Right ventricle myocardium inferior (tissue), 1 donor: Measurements from ENCODE around the gene BUB1. TPM values are rescaled to one million over a fixed set of nuclear protein-coding genes. Genes with fewer than 3 reads are reported as not detected.
A peak's percentile ranks its signal among the peaks of the same experiment; 100 is the strongest.
"Not testable (repeated sequence)": the region's sequence is repeated elsewhere in the genome, so short reads cannot be mapped to it uniquely, and the experiment has no call there.

ENCODE experiments used
- ATAC-seq: fragments of 200-7000 bp; cut with Tn5 transposase; one replicate; pipeline ENCODE4 v1.9.1; 2020; ENCODE audit warnings: mild to moderate bottlenecking, moderate library complexity
- DNase-seq: peaks from one replicate; pipeline ENCODE4 v3.0.0; 2021; ENCODE audit errors: missing footprints
- intact Hi-C: fragments of 100-400 bp; cut with DNase I; formaldehyde crosslinking; loops from one replicate; pipeline ENCODE4 v1.11.0; 2022
- long read RNA-seq: library from polyadenylated mRNA; unstranded; transcript quantifications from one replicate; pipeline ENCODE4 v2.0.0, GENCODE V29; 2021
- total RNA-seq: library from RNA; stranded (reverse); fragmentation: NEBNext Ultra II Directional; extraction: Animal tissue kit (Norgen Biotek cat#: 25700); gene quantifications from one replicate; pipeline ENCODE4 v1.2.1, GENCODE V29; 2021
- donor health status: DM: no; HTN: yes; CAD: no; lungs with severe emphysema.

The BUB1 gene
- 0.87 TPM for total RNA-seq
- long read RNA-seq: 0 reads

DNA sequence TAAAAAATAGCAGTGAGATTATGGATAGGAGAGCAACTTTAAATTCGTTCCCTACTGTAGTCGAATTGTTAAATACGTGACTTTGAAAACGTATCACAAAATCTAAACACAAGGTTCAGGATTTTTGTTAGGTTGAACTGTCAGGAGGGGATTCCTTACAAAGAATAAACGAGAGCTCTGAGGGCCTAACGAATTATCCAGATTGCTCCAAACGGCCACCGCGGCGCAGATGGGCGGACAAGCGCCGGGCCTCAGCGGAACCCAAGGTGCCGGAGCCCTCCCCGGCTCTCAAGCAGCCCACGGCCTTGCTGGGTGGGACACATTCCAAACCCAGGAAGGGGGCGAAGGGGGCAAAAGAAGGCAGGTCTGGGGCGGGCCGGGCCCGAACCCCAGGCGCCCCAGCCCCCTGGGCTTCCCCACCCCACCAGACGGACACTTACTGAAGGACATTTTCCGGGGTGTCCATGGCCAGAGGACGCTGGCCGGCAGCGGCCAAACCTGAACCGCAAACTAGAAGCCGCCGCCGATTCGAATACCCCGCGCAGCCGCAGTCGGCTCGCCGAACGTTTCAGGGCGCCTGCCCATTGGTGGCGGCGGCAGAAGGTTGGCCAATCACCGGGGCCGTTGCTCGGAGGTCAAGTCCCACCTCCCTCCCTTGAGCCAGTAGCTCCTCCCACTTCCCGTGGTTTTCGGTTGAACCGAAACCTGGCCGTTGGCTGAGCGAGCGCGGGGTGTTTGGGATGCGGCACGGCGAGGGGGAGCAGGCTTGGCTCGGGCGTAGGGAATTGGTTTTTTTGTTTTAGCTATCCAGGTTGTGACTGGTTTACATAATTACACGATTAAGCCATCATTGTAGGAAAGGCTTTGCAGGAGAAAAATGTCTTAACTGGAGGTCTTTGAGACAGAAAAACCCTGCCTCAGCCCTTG lies at the start of gene BUB1:
BUB1 (minus strand) TSS at position 534 of the 927 bp plus-strand sequence; CDS start at position 466, 68 bp downstream.
- intact Hi-C loops: loop anchor here (5.0 kb wide), 1 partner anchor 80 kb away; no protein-coding TSS in a partner anchor
- DNase-seq: peak; percentile 98
- peak; percentile 99 for ATAC-seq

DNA sequence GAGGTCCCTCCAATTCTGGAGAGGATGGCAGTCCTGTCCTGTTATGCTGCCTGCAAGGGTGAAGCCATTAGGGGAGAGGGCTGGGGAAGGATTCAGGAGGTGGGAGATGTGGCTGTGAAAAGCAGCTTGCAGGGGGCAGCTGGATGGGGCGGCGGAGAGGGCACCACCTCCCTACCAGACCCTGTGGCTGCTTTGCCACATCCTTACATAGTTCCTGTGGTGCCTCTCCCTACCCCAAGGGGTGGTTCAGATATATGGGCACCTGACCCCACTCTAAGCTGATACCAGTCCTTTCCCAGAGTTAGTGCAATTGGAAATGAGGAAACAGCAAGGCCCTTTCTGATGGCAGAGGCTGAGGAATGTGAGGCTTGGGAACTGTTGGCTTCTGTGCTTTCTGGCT lies 48.4 kb upstream of the BUB1 start:
- intact Hi-C loops: no loop called here
- DNase-seq: no peak
- ATAC-seq: no peak

DNA sequence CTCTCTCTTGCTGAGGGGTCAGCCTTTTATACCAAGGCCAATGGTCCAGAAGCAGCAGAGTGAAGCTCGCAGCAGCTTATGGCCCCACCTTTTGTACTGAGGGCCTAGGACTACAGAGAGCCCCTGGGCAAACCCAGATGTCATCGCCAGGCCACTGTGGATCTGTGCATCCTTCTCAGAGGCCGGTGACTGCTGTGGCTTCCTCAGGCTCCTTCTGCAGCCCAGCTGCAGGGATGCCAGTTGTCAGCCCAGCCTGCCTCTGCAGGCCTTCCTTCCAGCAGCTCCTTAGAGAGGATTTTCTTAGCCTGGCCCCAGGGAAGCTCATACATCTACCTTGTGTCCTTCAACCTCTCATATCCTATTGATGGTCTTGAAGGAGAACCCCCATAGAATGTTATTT lies 48.0 kb upstream of the BUB1 start:
- intact Hi-C loops: no loop called here
- DNase-seq (no peak), ATAC-seq (no peak)

DNA sequence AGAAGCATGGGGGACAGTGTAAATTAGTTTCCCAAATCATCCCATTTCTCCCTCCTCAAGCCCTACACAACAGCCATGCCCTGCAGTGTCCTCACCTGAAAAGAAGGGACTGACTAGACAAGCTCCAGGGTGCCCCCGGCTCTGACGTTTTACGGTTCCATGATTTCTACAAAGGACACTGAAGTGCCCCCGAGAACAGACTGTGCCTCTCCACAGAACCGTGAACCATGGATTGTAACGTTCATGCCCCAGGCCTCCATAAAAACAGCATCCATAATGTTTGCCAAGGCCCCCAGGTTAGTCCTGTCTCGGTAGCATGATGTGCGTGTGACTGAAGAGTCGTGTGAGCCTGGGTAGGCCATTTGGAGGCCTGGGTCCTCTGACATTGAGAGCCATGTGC lies 47.5 kb upstream of the BUB1 start:
- intact Hi-C loops: no loop called here
- DNase-seq: no peak
- ATAC-seq: no peak

DNA sequence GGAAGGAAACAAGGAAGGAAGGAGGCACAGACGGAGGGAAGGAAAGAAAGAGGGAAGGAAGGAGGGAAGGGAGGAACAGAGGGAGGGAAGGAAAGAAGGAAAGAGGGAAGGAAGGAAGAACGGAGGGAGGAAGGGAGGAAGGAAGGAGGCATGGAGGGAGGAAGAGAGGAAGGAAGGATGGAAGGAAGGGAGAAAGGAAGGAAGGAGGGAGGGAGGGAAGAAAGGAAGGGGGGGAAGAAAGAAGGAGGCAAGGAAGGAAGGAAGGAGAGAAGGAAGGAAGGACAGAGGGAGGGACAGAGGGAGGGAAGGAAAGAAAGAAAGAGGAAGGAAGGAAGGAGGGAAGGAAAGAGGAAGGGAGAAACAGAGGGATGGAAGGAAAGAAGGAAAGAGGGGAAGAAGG lies 47.0 kb upstream of the BUB1 start:
- DNase-seq: no peak
- intact Hi-C loops: no loop called here
- ATAC-seq: no peak

DNA sequence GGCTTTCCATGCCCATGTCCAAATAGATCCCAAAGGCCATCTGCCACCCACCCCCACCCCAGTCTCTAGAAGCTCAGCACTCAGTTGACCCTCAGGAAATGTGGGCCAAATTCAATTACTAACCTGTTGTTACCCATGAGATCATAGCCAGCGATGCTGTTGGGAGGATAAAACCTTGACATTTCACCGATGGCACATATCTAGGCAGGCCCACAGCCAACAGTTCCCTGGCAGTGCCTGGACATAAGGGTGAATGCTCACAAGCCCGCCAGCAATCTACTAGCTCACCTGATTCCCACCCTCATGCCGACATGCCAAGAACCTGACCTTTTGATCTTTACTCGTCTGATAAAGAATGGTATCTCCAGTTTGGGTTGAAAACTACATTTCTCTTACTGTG lies 42.7 kb upstream of the BUB1 start:
- DNase-seq: no peak

DNA sequence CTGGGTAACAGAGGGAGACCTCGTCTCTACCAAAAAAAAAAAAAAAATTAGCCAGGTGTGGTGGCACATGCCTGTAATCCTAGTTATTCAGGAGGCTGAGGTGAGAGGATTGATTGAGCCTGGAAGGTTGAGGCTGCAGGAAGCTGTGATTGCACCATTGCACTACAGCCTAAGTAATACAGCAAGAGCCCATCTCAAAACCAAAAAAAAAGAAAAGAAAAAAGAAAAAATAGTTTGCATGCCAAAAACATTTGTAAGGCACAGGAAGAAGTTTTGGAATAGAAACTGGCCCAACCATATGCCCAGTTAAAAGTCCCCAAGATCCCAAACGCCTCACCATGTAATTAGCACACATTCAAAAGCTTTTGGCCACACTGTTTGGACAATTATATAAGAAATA lies 41.1 kb upstream of the BUB1 start:
- ATAC-seq: no peak
- DNase-seq: no peak
- intact Hi-C loops: no loop called here

More for the DNA sequence above, 42.7 kb upstream of the BUB1 start:
- intact Hi-C loops: no loop called here
- ATAC-seq: peak; percentile 42

DNA sequence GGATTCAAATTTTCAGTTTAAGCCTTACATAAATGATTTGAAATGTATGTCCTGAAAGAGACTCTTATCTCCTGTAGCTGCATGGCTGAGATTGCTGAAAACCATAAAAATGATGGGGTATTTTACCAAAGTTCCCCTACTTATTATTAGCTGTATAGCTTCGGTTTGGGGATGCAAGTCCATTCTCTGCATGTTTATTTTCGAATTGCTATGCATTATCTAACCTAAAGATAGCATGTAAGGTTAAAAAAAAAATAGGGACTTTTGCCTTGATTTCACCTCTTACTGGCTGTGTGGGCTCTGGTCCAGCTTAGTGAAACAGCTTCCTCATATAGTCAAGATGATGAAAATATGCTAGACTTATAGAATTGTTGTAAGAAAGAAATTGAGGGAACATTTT lies 40.5 kb upstream of the BUB1 start:
- intact Hi-C loops: no loop called here
- DNase-seq (no peak), ATAC-seq (no peak)

DNA sequence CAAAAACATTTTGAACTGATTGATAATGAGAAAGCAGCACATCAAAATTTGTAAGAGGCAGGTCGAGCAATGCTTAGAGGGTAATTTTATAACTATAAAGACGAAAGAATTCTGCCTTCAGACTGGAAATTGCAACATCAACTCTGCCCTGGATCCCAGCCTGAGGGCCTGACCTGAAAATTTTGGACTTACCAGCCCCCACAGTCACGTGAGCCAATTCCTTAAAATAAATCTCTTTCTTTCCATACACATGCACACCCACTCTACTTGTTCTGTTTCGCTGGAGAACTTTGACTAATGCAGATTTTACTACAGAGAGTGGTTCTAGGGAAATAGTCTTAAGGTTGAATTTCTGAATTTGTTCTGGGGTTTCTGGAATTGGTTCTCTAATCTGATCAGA lies 39.9 kb upstream of the BUB1 start:
- DNase-seq: no peak
- intact Hi-C loops: no loop called here
- ATAC-seq: no peak

DNA sequence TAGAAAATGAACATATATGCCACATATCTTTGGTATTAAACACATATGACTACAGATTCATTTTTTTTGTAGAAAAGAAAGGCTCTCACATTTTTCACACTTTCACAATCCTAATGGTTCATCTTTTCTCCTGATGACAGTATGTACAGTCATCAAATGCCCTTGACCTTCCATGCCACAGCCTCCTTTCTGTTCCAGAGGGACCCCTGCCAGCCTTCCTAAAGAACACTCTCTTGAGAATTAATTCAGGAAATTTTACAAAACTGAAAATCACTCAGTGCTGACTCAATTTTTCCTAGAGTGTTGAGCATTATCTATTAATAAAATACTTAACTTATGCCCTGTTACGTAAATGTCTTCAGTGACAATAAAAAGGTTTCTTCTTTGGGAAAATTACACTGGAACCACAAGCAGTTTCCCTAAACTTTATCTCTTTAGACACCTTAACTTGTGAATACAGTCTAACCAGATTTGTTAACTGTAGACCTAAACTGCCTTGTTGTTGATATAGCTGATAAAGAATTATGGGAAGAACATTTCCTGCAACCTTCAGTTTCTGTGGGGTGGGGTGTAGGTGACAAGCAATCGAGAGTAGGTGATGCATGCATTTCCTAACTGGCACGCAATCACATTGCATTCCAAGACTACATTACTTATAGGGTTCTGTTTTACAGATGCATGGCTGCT lies 39.2 kb upstream of the BUB1 start:
- ATAC-seq: no peak
- DNase-seq: no peak
- intact Hi-C loops: no loop called here

DNA sequence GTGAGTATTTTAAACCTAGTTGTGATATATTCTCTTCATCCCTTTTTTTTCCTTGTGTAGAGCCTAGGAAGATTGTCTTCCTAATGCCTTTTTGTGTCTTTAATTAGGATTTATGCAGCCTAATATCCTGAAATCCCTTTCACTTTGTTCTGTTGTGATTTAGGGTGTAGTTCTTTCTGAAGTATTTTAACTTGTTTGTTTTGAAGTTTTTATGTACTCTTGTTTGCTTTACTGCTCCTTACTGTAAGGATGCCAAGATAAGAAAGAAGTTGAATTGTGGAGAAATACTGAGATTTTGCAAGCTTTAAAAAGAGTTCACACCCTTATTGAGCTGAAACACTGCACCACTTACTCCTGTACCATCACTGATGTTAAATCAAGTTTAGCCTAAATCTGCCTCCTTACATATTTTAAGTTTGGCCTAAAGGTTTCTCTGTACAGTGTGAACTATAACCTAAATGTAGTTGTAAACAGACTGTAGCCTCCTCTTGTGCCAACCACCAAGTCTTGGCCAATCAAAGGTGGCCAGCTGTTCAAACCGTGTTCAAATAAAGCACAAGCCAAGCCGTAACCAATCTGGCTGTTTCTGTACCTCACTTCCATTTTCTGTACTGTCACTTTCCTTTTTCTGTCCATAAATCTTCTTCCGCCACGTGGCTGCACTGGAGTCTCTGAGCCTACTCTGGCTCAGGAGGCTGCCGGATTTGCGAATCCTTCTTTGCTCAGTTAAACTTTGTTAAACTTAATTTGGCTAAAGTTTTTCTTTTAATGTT lies 36.8 kb upstream of the BUB1 start:
- DNase-seq (no peak), ATAC-seq (no peak)
- intact Hi-C loops: no loop called here

DNA sequence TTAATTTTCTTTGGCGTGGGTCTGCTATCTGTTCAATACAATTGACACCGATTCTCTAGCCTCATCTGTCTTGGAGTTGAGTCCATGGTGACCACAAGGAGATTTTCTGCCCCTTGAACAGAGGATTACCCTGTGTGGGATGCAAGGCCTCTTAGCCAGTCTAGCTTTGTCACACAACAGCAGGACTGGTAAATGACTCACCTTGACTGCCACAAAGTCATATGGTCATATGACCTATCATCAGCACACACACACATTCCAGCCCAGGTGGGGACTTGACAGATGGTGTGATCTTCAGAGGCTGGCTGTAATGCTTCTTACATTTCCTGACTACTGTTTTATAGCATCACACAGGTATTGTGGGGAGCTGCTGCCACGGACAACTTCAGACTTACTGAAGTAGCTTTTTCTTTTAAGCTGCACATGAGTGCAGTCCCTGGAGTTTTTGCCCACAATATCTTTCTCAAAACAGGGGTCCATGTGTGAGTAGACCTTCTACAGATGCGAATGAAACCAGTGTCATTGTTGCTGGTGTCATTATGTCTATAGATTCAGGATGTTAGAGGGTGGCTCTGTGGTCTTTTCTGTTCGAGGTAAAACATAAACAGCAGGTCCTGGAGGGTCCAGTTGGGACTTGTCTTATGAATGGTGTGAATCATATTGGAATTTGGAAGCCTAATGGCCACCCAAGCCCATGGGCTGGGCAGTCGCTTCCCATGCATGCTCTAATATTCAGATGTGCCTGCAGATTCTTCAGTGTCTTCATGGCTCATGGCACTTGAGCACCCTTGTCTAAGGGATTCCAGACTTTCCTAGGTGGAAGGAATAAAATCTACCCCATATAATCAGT lies 35.9 kb upstream of the BUB1 start:
- intact Hi-C loops: no loop called here
- ATAC-seq (no peak), DNase-seq (no peak)

DNA sequence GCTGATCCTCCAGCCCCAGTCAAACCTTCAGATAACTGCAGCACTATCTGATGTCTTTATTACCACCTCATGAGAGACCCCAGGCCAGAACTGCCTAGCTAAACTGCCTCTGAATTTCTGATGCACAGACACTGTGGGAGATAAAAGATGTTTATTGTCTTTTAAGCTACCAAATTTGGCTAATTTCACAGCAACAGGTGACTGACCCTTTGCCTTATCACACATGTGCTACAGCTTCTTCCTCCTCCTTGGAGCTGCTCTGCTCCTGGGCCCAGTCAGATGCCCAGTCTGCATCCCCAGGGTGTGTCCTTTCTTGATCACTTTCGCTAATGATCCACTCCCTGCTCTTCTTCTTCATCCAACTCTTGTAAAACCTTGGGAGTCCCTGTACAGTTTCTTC lies 34.9 kb upstream of the BUB1 start:
- DNase-seq (no peak), ATAC-seq (no peak)
- intact Hi-C loops: no loop called here

DNA sequence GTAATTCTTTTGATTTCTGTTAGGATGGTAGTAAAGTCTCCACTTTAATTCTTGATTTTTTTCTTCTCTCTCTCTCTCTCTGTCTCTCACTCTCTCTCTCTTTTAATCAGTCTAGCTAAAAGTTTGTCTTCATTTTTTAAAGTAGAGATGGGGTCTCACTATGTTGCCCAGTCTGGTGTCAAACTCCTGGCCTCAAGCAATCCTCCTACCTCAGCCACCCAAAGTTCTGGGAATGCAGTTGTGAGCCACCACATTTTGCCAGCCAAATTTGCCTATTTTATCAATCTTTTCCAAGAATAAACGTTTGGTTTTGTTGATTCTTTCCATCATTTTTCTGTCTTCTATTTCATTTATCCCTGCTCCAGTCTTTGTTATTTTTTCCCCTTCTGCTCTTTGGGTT lies 30.6 kb upstream of the BUB1 start:
- DNase-seq: no peak
- intact Hi-C loops: no loop called here
- ATAC-seq: no peak

DNA sequence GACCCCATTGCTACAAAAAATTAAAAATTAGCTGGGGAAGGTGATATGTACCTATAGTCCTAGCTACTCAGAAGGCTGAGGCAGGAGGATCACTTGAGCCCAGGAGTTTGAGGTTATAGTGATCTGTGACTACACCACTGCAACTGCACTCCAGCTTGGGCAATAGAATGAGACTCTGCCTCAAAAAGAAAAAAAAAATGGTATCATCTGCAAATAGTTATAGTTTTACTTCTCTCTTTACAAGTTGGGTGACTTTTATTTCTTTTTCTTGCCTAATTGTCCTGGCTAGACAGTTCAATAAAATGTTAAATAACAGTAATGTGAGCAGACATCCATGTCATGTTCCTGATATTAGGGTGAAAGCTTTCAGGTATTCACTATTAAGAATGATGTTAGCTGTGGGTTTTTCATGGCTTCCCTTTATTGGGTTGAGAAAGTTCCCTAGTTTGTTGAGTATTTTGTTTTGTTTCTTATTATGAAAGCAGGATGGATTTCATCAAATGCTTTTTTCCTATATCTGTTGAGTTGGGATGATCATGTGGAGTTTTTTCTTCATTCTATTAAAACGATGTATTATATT lies 29.6 kb upstream of the BUB1 start:
- no peak for DNase-seq
- intact Hi-C loops: no loop called here
- ATAC-seq: no peak

DNA sequence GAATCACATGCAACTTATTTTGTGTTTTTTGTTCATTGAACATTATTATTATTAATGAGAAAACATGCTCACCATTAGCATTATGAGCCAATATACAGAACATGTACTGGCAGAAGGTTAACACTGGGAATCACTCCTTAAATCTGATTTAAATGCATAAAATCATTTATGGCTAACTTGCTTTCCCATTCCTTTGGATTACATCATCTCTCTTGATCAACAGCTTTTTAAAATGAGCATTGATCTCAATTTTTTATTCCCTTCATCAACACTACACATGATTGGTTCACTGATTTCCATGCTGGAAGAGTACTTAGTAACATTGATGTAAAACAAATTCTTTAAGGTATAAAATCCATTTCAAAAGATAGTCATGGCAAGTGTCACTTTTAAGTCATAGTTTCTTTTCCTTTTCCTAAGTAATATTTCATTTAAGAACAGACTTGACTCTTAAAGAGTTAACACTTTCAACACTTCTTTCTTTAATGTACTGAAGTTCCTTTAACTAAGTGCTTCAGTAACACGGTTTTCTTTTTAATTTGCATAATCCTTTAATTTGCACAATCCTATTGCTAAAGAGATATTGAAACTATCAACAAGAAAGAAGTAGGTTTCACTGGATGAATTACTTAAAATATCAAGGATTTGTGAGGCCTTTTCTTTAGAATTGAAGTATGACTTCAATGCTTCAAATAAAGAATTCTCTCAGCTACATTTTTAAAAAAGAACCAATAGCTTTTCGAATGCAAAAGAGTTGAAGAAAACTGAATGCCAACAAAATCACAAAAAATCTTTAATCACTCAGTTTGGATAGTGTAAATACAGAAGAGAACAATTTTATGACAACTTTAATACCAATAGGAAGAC lies 24.9 kb upstream of the BUB1 start:
- intact Hi-C loops: no loop called here
- ATAC-seq (no peak), DNase-seq (no peak)

DNA sequence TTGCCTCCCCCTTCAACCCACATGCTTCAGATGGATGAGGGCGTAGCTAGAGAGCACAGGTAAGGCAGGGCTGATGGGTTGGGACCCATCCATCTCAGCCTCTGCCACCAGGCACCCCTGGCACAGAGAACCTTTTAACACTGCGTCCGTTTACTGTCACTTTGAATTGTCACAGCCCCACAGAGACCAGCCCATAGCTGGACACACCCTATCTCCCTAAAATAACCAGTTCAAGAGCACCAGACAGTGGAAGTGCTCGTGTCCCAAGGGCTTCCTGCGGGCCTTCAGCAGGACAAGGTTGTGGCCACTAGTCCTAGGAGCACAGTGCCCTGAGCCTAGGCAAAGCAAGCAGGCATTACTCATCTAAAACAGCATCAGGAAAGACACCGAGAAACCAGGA lies 20.4 kb upstream of the BUB1 start:
- ATAC-seq, DNase-seq, intact Hi-C loops: not testable (repeated sequence)
